H1 (cell line): ENCODE data around the gene TNFRSF8. TPM values are rescaled to one million over a fixed set of nuclear protein-coding genes. Genes with fewer than 3 reads are reported as not detected.

Source experiments
- CTCF ChIA-PET: fragments of 300-600 bp; sonication (Branson Sonifier 250); formaldehyde crosslinking; loops from one replicate; lab custom pipeline; 2021; ENCODE audit not compliant: partially characterized antibody; lab: Charles Lee
- POLR2A ChIA-PET: fragments of 300-600 bp; sonication (Branson Sonifier 250); formaldehyde crosslinking; loops from one replicate; lab custom pipeline; 2021; ENCODE audit warnings: inconsistent platforms; ENCODE audit not compliant: partially characterized antibody; lab: Charles Lee
- DNase-seq, 2 experiments: peaks; one replicate each; pipeline versions ENCODE4 v3.0.0 to v3.0.0-alpha.2; 2010 to 2022; ENCODE audit warnings: low spot score in 2 of 2, low read depth in 1 of 2, mixed read lengths in 1 of 2
- FAIRE-seq: peaks from 2 replicates; lab custom pipeline; 2011; peaks lifted over from hg19 to GRCh38; lab: Jason Lieb, UNC
- H2AFZ ChIP-seq: 2 replicates; pipeline ENCODE4 v1.8.1; 2012; ENCODE audit warnings: low read length, inconsistent platforms
- H2AK5ac ChIP-seq: 2 replicates; pipeline ENCODE4 v1.6.1; 2013; ENCODE audit warnings: low read depth, low read length
- H2BK120ac ChIP-seq: replicated peaks from 2 replicates; pipeline ENCODE3; 2013; ENCODE audit warnings: low read depth, low read length, inconsistent platforms
- H2BK12ac ChIP-seq: 2 replicates; pipeline ENCODE4 v1.6.1; 2013; ENCODE audit warnings: low read depth, low read length
- H2BK15ac ChIP-seq: 2 replicates; pipeline ENCODE4 v1.6.1; 2013; ENCODE audit warnings: low read length
- H2BK20ac ChIP-seq: 2 replicates; pipeline ENCODE4 v1.6.1; 2013; ENCODE audit warnings: low read length
- H2BK5ac ChIP-seq: 2 replicates; pipeline ENCODE4 v1.6.1; 2013; ENCODE audit warnings: low read depth, low read length
- H3K14ac ChIP-seq: 2 replicates; pipeline ENCODE4 v1.6.1; 2013; ENCODE audit warnings: inconsistent platforms; ENCODE audit not compliant: insufficient read length
- H3K18ac ChIP-seq: 2 replicates; pipeline ENCODE4 v1.6.1; 2013; ENCODE audit warnings: low read length; ENCODE audit errors: extremely low read depth
- H3K23ac ChIP-seq: 2 replicates; pipeline ENCODE4 v1.6.1; 2013; ENCODE audit warnings: inconsistent platforms; ENCODE audit not compliant: insufficient read length
- H3K23me2 ChIP-seq: 2 replicates; pipeline ENCODE4 v1.6.1; 2013; ENCODE audit warnings: low read depth, low read length
- H3K27ac ChIP-seq: 2 replicates; pipeline ENCODE4 v1.6.1; 2011; ENCODE audit warnings: low read depth, low read length, inconsistent platforms
- H3K27me3 ChIP-seq, 4 experiments: replicated peaks in 1 of 4; 1 replicate in 1 of 4; 2 replicates in 3 of 4; pipeline versions ENCODE4 v1.6.1 to v1.8.1; 2011 to 2013; ENCODE audit warnings: low read length in 3 of 4, mild to moderate bottlenecking in 3 of 4, inconsistent platforms in 2 of 4, mixed read lengths in 2 of 4, moderate library complexity in 1 of 4; ENCODE audit not compliant: control insufficient read depth in 3 of 4, insufficient read depth in 3 of 4; ENCODE audit errors: extremely low read depth in 1 of 4
- H3K36me3 ChIP-seq, 4 experiments: 2 replicates each; pipeline versions ENCODE4 v1.6.1 to v1.8.1; 2011 to 2013; ENCODE audit warnings: mild to moderate bottlenecking in 4 of 4, low read length in 3 of 4, moderate library complexity in 2 of 4, control low read depth in 1 of 4, inconsistent platforms in 1 of 4; ENCODE audit not compliant: insufficient read depth in 4 of 4, control insufficient read depth in 2 of 4
- H3K4ac ChIP-seq: replicated peaks from 2 replicates; pipeline ENCODE3; 2013; ENCODE audit warnings: low read length, low read depth, mixed read lengths, inconsistent platforms; ENCODE audit not compliant: insufficient read length
- H3K4me1 ChIP-seq, 4 experiments: replicated peaks in 1 of 4; 1 replicate in 1 of 4; 2 replicates in 3 of 4; pipeline versions ENCODE4 v1.6.1 to v1.8.1; 2011 to 2013; ENCODE audit warnings: low read length in 3 of 4, inconsistent platforms in 2 of 4, mixed read lengths in 1 of 4; ENCODE audit not compliant: insufficient read depth in 4 of 4, control insufficient read depth in 3 of 4
- H3K4me2 ChIP-seq, 2 experiments: 2 replicates each; pipeline versions ENCODE4 v1.6.1 to v1.8.1; 2011 to 2013; ENCODE audit warnings: low read depth in 2 of 2, low read length in 2 of 2, control low read depth in 1 of 2, inconsistent platforms in 1 of 2, mild to moderate bottlenecking in 1 of 2; ENCODE audit not compliant: insufficient read depth in 1 of 2
- H3K4me3 ChIP-seq, 4 experiments: fragments of 200-600, 300-600 bp in 1 of 4; sonication (generic), shearing (Covaris generic), sonication (Bioruptor Twin) in 1 of 4; 2 replicates each; pipeline versions ENCODE4 v1.5.1 to v1.8.1; 2011 to 2016; ENCODE audit warnings: low read length in 4 of 4, low read depth in 3 of 4, control low read depth in 2 of 4, inconsistent platforms in 2 of 4, mild to moderate bottlenecking in 2 of 4, mixed read lengths in 1 of 4, moderate library complexity in 1 of 4; ENCODE audit not compliant: insufficient read depth in 2 of 4; ENCODE audit errors: extremely low read depth in 1 of 4
- H3K56ac ChIP-seq: replicated peaks from 2 replicates; pipeline ENCODE3; 2013; ENCODE audit warnings: low read depth, mild to moderate bottlenecking, mixed read lengths, low read length, inconsistent platforms; ENCODE audit not compliant: insufficient read length
- H3K79me1 ChIP-seq: 2 replicates; pipeline ENCODE4 v1.6.1; 2013; ENCODE audit warnings: low read depth, low read length, control low read depth
- H3K79me2 ChIP-seq, 2 experiments: 2 replicates each; pipeline versions ENCODE4 v1.6.1 to v1.8.1; 2012 to 2013; ENCODE audit warnings: low read length in 2 of 2, mild to moderate bottlenecking in 2 of 2, inconsistent platforms in 1 of 2; ENCODE audit not compliant: insufficient read depth in 2 of 2, control insufficient read depth in 1 of 2
- H3K9ac ChIP-seq, 4 experiments: replicated peaks in 1 of 4; 1 replicate in 1 of 4; 2 replicates in 3 of 4; pipeline versions ENCODE4 v1.6.1 to v1.8.1; 2011 to 2013; ENCODE audit warnings: low read depth in 3 of 4, low read length in 3 of 4, control low read depth in 2 of 4, mild to moderate bottlenecking in 2 of 4, moderate library complexity in 2 of 4, inconsistent platforms in 1 of 4; ENCODE audit errors: extremely low read depth in 1 of 4
- H3K9me3 ChIP-seq, 2 experiments: 2 replicates each; pipeline versions ENCODE4 v1.6.1 to v1.8.1; 2012 to 2013; ENCODE audit warnings: mild to moderate bottlenecking in 2 of 2, moderate library complexity in 2 of 2, control low read depth in 1 of 2, inconsistent platforms in 1 of 2, low read depth in 1 of 2, low read length in 1 of 2, mixed read lengths in 1 of 2; ENCODE audit not compliant: insufficient read depth in 2 of 2
- H4K20me1 ChIP-seq, 2 experiments: replicated peaks in 1 of 2; 2 replicates each; pipeline versions ENCODE3 to v1.8.1; 2011 to 2013; ENCODE audit warnings: inconsistent platforms in 2 of 2, low read length in 2 of 2, mild to moderate bottlenecking in 1 of 2; ENCODE audit not compliant: insufficient read depth in 2 of 2, control insufficient read depth in 1 of 2
- H4K5ac ChIP-seq: 2 replicates; pipeline ENCODE4 v1.6.1; 2013; ENCODE audit warnings: low read length, low read depth, mixed read lengths, inconsistent platforms; ENCODE audit not compliant: insufficient read length
- H4K8ac ChIP-seq: 2 replicates; pipeline ENCODE4 v1.8.0; 2013; ENCODE audit warnings: mild to moderate bottlenecking, moderate library complexity, low read length, inconsistent platforms; ENCODE audit not compliant: insufficient read depth; ENCODE audit errors: extremely low read depth
- H4K91ac ChIP-seq: replicated peaks from 2 replicates; pipeline ENCODE3; 2013; ENCODE audit warnings: low read length, mixed read lengths, inconsistent platforms; ENCODE audit not compliant: insufficient read length
- EGR1 ChIP-seq: IDR thresholded peaks from 2 replicates; pipeline ENCODE4 v1.6.1; 2011; ENCODE audit warnings: low read depth, low read length, borderline replicate concordance
- KDM1A ChIP-seq: fragments of 200-600, 300-600 bp; sonication (generic); IDR thresholded peaks from 2 replicates; pipeline ENCODE4 v1.7.1; 2016; ENCODE audit warnings: mild to moderate bottlenecking, low read length, borderline replicate concordance
- MAFK ChIP-seq: IDR thresholded peaks from 2 replicates; pipeline ENCODE4 v1.6.1; 2012; ENCODE audit warnings: low read depth, mild to moderate bottlenecking, improper control_type of control experiment, low read length
- NANOG ChIP-seq: IDR thresholded peaks from 2 replicates; pipeline ENCODE4 v1.6.1; 2011; ENCODE audit warnings: low read length, low read depth, mild to moderate bottlenecking, inconsistent platforms; ENCODE audit not compliant: insufficient read depth, poor library complexity, severe bottlenecking
- PHF8 ChIP-seq: fragments of 200-600 bp; sonication (generic); conservative IDR thresholded peaks from 2 replicates; pipeline ENCODE4 v1.7.1; 2012; ENCODE audit warnings: low read depth, mild to moderate bottlenecking, inconsistent platforms, low read length, moderate library complexity
- POLR2A ChIP-seq, 2 experiments: IDR thresholded peaks; 1 replicate in 1 of 2; 2 replicates in 1 of 2; pipeline ENCODE4 v1.6.1; 2011; ENCODE audit warnings: low read depth in 2 of 2, low read length in 2 of 2, mild to moderate bottlenecking in 2 of 2; ENCODE audit errors: control extremely low read depth in 1 of 2
- RAD21 ChIP-seq, 2 experiments: IDR thresholded peaks in 1 of 2; conservative IDR thresholded peaks in 1 of 2; 2 replicates each; pipeline ENCODE4 v1.6.1; 2011; ENCODE audit warnings: low read depth in 2 of 2, low read length in 2 of 2, improper control_type of control experiment in 1 of 2, inconsistent platforms in 1 of 2, mild to moderate bottlenecking in 1 of 2, moderate library complexity in 1 of 2
- SIX5 ChIP-seq: IDR thresholded peaks from 2 replicates; pipeline ENCODE4 v1.6.1; 2011; ENCODE audit warnings: mild to moderate bottlenecking, low read depth, low read length
- SP4 ChIP-seq: IDR thresholded peaks from 2 replicates; pipeline ENCODE4 v1.6.1; 2012; ENCODE audit warnings: low read length, inconsistent platforms
- SRF ChIP-seq: IDR thresholded peaks from 2 replicates; pipeline ENCODE4 v1.6.1; 2011; ENCODE audit warnings: mild to moderate bottlenecking, low read depth, low read length, moderate library complexity
- YY1 ChIP-seq: IDR thresholded peaks from 2 replicates; pipeline ENCODE4 v1.6.1; 2011; ENCODE audit warnings: low read depth, mild to moderate bottlenecking, low read length
- WGBS, 2 experiments: shearing (Covaris generic) in 1 of 2; methylation state at CpG; one replicate each; pipeline versions ENCODE4 v1.1.6 to v1.1.7; 2013 to 2015; ENCODE audit warnings: low lambda C conversion rate in 2 of 2, mixed read lengths in 2 of 2, inconsistent platforms in 1 of 2, low coverage in 1 of 2, missing lambda C conversion rate in 1 of 2; ENCODE audit not compliant: insufficient replicate concordance in 2 of 2, insufficient coverage in 1 of 2, insufficient read length in 1 of 2; ENCODE audit errors: extremely low coverage in 1 of 2, missing lambda C conversion rate in 1 of 2; 5-methylcytosine and 5-hydroxymethylcytosine counted together
- polyA plus RNA-seq, 7 experiments: library from polyadenylated mRNA; depleted of rRNA in 3 of 7; stranded (reverse) in 5 of 7; unstranded in 2 of 7; fragments of >200 nt in 5 of 7; fragments of 200-250 nt in 2 of 7; gene quantifications; 1 replicate in 5 of 7; 2 replicates in 1 of 7; 4 replicates in 1 of 7; pipeline versions ENCODE4 v1.2.1 to v1.2.3, GENCODE V29; 2011 to 2013; ENCODE audit warnings: missing spikeins in 2 of 7, mixed read lengths in 2 of 7
- total RNA-seq: library from RNA; stranded (reverse); fragmentation: NEBNext Ultra II Directional; extraction: Animal tissue kit (Norgen Biotek cat#: 25700); gene quantifications from 2 replicates; pipeline ENCODE4 v1.2.1, GENCODE V29; 2021
- TF ChIP-seq, protein P1 (sequence below): IDR thresholded peaks from 2 replicates; pipeline ENCODE4 v1.6.1; 2011; ENCODE audit warnings: low read length, improper control_type of control experiment

Gene TNFRSF8
- total and polyA plus RNA-seq, 2 of the 8 experiments (the other 6 are each of a cell fraction or from before 2014, with no cell fraction given), result 23.2 to 32.7 TPM

DNA sequence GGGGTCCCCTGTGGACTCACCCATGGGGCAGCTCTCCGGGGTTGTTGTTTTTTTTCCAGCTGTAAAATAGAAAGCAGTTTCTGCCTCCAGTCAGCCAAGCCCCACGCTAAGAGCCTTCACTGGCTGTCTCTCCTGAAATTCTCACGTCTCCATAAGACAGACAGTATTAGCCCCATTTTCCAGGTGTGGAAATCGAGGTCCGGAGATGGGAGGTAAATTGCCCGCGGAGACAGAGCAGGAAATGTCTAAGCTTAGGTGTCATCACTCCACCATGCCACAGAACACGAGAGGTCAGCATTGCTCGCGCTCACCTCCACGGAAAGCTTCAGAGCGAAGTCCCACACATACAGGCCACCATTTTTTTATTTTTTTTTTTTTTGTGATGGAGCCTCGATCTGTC lies 44.6 kb downstream of the TNFRSF8 start:
- no peaks in the 10 kb centered on the region for H3K27me3 ChIP-seq
- H4K8ac ChIP-seq, result no peak overlapping the region
- no peak overlapping the region for H3K14ac ChIP-seq
- no peaks in the 10 kb centered on the region for H3K9me3 ChIP-seq
- DNase-seq (no peak), FAIRE-seq (no peak)
- H3K79me2 ChIP-seq, result no peaks in the 10 kb centered on the region
- H2AK5ac ChIP-seq, result no peak overlapping the region
- CTCF ChIA-PET, result interaction anchor here (0.8 to 3.6 kb wide), 22 partner anchors 10 to 268 kb away, joined by 3 to 30 read pairs (median 5); no protein-coding TSS in a partner anchor
- H4K91ac ChIP-seq, result no peak overlapping the region
- H3K36me3 ChIP-seq, result peaks cover 4 to 12% (median 8%) of the 10 kb centered on the region in 4 experiments; a peak in 6 of 8 replicates
- H2BK5ac ChIP-seq, result no peak overlapping the region
- H2BK120ac ChIP-seq, result no peak overlapping the region
- no peaks in the 10 kb centered on the region; the same call in 1 of the 2 replicates for H3K23me2 ChIP-seq
- H3K27ac ChIP-seq, result no peak overlapping the region
- no peak overlapping the region for H3K4me3 ChIP-seq
- H2AFZ ChIP-seq, result no peak overlapping the region
- H4K5ac ChIP-seq, result no peak overlapping the region
- 96% methylated on average over 13 of the region's 13 CpGs; no CpG with 5 or more reads in 1 of the 2 experiments for WGBS, 2 experiments
- H2BK20ac ChIP-seq, result no peak overlapping the region
- no peak overlapping the region for H3K4me2 ChIP-seq
- no peak overlapping the region for H2BK15ac ChIP-seq
- no peaks in the 10 kb centered on the region for H3K4me1 ChIP-seq
- no peak overlapping the region for H3K56ac ChIP-seq
- H2BK12ac ChIP-seq, result no peak overlapping the region
- no peak overlapping the region for H3K18ac ChIP-seq
- peaks cover 1 to 4% of the 10 kb centered on the region in 2 experiments for H4K20me1 ChIP-seq
- no peaks in the 10 kb centered on the region for H3K79me1 ChIP-seq
- no peak overlapping the region for H3K4ac ChIP-seq
- POLR2A ChIA-PET, result interaction anchor here (0.6 to 0.8 kb wide), 2 partner anchors 43 to 199 kb away, joined by 3 read pairs; no protein-coding TSS in a partner anchor
- no peak overlapping the region for H3K9ac ChIP-seq
- no peak overlapping the region for H3K23ac ChIP-seq
- TF ChIP-seq POLR2A (IDR thresholded peaks at IDR 0.05; ENCODE audit: control extremely low read depth in 1 of 2, low read depth in 2 of 2, low read length in 2 of 2) (no peak), YY1 (no peak), MAFK (no peak), RAD21 (IDR thresholded peaks at IDR 0.05 in 1 of 2, conservative IDR thresholded peaks at IDR 0.05 in 1 of 2; ENCODE audit: low read depth in 2 of 2, low read length in 2 of 2) (no peak), PHF8 (no peak), NANOG (no peak), SIX5 (no peak), EGR1 (no peak), KDM1A (no peak), SP4 (no peak), SRF (no peak)
- TF ChIP-seq, protein P1, sequence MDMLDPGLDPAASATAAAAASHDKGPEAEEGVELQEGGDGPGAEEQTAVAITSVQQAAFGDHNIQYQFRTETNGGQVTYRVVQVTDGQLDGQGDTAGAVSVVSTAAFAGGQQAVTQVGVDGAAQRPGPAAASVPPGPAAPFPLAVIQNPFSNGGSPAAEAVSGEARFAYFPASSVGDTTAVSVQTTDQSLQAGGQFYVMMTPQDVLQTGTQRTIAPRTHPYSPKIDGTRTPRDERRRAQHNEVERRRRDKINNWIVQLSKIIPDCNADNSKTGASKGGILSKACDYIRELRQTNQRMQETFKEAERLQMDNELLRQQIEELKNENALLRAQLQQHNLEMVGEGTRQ, result no peak
